Measurements from ENCODE around the gene CCDC3.
"Not testable (repeated sequence)": the region's sequence is repeated elsewhere in the genome, so short reads cannot be mapped to it uniquely, and the experiment has no call there.

CCDC3 gene

DNA sequence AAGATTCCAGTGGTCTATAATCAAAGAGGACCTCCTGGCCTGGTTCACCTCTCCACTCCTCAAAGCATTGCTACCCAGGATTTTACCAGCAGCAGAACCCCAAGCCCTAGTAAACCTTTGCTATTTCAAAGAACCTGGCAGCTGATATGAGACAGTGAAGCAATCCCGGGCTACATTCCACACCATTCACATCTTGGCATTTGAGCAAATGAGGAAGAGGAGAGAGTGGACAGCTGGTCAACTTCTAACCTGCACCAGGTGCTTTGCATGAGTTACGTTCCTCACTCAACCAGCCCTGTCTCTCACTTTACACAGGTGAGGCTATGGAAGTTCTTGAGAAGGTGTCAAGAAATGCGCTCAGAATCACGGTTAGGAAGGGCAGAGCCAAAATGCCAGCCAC, 1.1 kb downstream of the CCDC3 start:
- no peak for DNase-seq (ENCODE audit: low read depth, low spot score)

DNA sequence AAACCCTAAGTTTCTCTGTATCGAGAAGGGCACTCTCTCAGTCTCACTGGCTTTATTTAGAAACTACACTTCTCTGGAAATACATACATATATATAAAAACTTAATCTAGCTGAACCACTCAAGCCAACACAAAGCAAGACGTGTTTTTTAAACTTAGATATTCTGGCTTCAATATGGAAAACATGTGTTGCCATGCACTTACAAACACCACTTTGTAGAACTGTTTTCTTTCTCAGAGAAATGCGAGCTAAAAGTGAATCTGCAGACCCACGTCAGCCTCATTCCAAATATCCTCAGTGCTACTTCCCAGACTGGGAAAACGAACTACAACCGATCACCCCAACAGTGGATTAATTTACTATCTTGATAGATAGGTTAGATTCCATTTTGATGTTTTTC, 1.7 kb downstream of the CCDC3 start:
- DNase-seq (ENCODE audit: low read depth, low spot score), result no peak

DNA sequence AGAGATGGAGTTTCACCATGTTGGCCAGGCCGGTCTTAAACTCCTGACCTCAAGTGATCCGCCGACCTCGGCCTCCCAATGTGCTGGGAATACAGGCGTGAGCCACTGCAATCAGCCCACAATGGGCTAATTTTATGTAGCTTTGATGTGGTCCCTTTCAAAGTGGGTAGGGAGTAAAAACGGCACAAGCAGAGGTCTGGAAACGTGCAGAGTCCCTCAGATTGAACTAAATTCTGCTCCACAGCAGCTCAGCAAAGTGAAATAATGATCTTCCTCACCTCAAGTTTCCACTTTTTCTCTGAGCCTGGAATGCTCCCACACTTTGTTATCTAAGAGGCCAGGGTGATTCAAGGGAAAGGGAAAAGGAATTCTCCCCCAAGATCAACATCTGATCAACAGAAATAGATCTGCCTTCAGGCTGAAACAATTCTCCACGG, 6.1 kb downstream of the CCDC3 start:
- DNase-seq (ENCODE audit: low read depth, low spot score), result no peak

DNA sequence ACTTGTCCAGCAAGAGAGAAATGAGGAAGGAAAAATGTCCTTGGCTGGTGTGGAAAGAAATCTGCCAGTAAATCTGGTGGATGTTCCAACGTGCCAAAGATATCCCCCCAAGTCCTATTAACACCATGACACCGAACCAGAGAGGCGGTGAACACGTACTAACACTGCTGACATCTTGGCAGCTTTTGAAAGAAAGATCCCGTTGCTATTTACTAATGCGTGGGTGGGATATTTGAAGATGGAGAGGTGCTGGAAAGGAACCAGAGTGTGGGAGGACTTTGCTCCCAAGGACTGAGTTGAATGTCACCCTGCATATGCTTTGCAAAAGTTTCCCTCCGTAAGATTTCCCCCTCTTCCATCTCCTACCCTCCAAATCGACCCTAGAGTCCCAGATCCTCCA, 7.9 kb downstream of the CCDC3 start:
- DNase-seq (ENCODE audit: low read depth, low spot score), result no peak

DNA sequence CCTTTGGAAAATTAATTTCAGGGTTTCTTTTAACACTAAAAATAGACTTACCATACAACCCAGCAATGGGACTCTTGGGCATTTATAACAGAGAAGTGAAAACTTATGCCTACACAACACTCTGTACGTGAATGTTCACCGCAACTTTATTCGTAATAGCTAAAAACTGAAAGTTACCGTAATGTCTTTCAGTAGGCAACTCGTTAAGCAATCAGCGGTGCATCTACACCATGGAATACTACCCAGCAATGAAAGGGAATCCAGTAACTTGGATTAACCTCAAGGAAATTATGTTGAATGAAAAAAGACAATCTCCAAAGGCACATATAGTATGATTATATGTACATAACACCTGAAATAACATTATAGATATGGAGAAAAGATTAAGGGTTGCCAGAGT, 16.2 kb downstream of the CCDC3 start:
- DNase-seq (ENCODE audit: low read depth, low spot score), result no peak

DNA sequence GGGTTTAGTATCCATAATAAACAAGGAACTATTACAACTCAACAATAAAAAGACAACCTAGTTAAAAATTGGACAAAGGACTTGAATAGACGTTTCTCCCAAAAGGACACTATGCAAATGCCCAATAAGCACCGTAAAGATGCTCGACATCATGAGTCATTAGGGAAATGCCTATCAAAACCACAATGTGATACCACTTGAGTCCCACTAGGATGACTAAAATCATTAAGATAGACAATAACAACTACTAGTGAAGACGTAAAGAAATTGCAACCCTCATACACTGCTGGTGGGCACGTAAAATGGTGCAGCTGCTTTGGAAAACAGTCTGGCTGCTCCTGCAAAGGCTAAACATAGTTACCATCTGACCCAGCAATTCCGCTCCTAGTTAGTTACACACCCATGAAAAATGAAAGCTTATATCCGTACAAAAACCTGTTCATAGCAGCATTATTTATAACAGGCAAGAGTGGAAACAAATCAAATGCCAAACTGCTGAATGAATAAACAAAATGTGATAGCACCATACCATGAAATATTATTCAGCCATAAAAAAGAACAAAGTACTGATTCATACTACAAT, 17.3 kb downstream of the CCDC3 start:
- no peak for DNase-seq (ENCODE audit: low read depth, low spot score)

DNA sequence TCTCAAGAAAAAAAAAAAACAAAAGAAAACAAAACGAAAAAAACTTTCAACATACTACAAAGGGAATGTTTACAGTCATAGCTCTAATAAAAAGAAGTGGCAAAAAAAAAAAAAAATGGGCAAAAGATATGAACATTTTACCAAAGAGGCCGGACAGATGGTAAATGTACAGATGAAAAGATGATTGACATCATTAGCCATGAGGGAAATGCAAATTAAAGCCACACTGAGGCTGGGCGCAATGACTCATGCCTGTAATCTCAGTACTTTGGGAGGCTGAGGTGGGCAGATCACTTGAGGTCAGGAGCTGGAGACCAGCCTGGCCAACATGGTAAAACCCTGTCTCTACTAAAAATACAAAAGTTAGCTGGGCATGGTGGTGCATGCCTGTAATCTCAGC, 17.9 kb downstream of the CCDC3 start:
- DNase-seq (ENCODE audit: low read depth, low spot score), result not testable (repeated sequence)

DNA sequence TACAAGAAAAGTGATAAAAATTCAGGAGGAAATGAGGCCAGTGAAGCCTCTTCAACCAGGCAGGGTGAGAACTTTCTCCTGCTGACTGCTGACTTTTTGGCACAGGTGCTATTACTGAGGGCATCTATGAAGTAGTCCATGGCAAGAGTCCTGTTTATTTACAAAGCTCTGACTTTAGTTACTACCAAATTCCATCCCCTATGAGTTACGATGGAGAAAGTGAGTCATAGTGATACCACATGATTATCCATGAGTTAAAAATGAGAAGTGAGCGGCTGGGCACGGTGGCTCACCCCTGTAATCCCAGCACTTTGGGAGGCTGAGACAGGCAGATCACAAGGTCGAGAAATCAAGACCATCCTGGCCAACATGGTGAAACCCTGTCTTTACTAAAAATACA, 19.9 kb downstream of the CCDC3 start:
- DNase-seq (ENCODE audit: low read depth, low spot score), result no peak

DNA sequence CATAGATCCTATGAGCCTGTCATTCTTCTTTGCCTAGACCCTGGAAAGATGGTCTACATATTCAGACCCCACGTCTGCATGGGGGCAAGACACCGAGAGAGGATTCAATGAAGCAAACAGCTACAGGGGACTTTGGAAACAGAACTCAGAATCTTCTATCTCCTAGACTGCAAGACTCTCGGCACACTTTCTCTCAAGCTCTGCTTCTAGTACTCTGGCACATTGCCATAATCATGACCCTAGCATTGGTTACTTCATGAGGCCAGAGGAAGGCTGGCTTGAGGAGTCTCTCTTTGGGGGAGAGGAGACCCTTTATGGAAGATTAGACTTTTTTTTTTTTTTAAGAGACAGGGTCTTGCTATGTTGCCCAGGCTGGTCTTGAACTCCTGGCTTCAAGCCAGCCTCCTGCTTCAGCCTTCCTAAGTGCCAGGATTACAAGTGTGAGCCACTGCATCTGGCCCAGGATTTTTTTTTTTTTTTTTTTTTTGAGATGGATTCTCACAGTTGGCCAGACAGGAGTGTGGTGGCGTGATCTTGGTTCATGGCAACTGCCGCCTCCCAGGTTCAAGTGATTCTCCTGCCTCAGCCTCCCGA, 20.7 kb downstream of the CCDC3 start:
- DNase-seq (ENCODE audit: low read depth, low spot score), result no peak

DNA sequence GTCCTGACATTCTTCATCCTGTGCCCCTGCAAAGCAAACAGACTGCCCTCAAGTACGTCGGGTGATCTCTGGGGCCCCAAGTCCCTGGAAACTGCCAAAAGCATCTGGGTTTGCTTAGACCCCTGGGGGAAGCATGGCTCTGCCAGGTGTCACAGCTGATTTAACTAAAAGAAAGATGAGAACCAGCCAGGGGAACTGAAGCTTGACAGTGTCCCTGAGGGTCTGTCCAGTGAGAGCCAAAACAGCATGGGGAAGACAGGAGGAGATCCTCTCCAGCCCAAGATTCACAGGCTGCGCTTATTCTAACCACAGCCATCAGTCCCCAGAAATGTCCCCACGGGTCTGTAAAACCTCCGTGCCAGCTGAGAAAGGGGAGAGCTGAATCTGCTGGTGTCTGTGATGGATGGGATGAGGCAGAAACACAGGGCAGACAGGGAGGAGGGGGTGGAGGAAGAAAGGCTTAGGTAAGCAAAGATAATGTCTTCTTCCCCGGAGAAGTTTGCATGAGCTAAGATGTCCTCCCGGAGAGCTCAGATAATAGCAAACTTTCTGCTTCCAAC, 21.3 kb downstream of the CCDC3 start:
- DNase-seq (ENCODE audit: low read depth, low spot score), result no peak

DNA sequence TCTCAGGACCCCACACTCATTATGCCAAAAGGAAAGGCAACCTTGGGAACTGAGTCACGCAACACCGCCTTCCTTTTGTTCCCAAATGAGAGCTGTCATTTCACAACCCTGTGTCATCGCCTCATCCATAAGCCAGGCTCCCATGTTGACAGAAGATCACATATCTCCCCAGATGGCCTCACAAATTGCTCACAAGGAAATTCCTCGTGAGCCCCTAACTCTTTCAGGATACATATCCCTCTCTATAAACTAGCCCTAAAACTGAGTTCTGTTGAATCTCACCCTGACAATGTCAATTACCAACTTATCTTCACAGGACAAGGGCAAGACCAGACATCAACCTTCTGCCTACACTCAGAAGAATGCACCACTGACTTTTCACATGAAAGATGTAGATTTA, 22.6 kb downstream of the CCDC3 start:
- DNase-seq (ENCODE audit: low read depth, low spot score), result no peak

DNA sequence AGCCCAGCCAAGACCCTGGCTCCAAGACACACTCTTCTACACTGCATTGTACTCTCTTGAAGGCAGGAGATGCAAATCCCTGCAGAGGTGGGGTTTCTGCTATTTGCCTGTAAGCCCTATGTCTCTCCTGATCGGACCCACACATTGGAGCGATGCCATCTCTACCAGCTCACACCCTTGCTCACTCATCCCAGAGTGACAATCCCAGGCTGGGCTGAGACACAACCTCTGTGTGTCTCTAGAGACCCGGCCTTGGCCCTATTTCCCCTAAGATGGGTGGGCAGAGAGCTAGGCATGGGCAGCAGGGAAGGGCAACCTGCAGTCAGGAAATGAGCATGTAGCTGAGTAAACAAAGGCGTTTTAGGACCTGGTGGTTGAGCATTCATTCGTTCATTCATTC, 25.6 kb downstream of the CCDC3 start:
- DNase-seq (ENCODE audit: low read depth, low spot score), result no peak

DNA sequence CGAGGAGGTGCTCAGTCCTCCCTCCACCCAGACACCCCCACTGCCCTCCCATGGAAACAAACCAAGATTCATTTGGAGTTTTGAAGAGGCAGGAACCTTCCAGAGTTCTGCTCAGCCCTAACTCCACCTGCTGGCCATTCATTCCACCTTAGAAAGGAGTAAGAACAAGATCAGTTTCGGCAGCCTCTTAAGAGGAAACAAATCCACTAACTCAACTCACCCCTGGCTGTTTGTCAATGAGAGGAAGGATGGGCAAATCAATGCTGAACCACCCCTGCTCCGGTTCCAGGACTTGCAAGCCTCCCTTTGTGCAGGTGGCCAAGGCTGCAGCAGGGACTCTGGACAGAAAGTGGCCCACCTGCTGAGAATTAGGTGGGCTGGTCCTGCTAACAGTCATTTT, 26.2 kb downstream of the CCDC3 start:
- no peak for DNase-seq (ENCODE audit: low read depth, low spot score)

DNA sequence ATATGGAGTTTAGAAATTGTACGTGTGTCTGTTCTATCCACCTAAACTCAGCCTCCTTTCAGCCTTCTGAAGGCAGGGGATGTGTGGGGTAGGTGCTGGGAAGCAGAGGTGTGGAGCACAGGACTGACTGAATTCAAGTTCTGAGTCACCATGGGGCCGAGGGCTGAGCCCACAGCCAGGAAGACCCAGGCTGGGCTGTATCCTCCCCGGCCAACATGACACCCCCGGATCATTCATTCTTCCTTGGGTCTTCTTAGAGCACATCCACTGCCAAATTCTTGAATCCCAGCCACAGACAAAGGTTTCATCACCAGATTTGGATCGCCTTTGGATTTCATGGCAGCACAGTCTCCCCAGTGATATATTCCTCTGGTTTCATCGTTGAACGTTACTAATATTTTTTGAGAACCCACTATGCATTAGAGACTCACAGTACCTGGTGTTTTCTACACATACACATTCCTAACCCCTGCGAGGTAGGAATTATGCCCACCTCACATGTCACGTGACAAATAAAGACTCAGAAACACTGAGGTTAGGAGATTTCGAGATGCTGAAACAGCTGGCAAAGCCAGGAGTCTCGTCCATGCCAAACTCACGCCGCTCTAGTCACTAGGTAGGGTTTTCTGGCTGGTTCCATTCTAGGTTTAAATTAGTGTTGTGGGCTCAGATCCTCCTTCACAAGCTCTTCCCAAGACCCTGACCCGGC, 26.9 kb downstream of the CCDC3 start:
- DNase-seq (ENCODE audit: low read depth, low spot score), result no peak

DNA sequence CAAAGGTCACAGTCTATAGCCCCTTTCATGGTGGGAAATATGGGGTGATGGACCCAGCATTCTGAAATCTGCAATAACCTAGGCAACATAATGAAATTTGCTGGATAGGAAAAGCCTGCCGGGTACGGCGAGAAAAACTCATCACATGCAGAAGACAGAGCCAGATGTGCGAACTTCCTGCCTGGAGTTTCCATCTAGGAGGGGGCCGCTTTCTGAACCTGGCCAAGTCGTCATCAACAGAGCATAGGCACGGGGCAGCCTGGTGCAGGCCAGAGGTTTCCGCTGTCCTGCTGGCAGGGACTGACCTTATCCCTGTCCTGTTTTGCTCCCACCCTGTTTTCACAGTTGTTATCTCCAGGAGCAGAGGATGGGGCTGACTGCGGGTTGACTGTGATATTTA, 27.4 kb downstream of the CCDC3 start:
- no peak for DNase-seq (ENCODE audit: low read depth, low spot score)

DNA sequence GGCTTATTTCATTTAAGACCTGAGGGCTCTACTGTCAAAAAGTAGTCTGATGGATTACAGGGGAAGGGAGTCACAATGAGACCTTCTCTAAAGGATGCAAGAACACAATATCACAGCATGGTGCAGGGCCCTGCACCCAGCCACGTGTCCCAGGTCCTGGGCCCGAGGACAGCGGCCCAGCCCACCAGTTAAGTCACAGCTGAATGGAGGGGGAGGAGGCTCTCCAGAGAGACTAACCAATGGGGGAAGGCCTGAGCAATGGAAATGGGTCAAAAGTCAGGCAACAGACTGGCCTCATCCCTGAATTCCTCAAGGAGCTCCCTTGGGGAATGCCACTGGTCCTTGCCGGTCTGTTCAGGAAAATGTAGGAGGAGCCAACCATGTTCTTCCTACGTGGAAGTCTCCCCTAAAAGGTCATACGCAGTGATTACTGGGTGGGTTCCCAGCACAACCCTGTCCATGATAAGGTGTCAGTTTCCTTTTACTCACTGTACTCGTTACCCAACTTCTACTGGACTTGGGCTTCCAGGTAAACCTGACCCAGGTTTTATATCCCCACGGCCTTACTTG, 28.3 kb downstream of the CCDC3 start:
- no peak for DNase-seq (ENCODE audit: low read depth, low spot score)

DNA sequence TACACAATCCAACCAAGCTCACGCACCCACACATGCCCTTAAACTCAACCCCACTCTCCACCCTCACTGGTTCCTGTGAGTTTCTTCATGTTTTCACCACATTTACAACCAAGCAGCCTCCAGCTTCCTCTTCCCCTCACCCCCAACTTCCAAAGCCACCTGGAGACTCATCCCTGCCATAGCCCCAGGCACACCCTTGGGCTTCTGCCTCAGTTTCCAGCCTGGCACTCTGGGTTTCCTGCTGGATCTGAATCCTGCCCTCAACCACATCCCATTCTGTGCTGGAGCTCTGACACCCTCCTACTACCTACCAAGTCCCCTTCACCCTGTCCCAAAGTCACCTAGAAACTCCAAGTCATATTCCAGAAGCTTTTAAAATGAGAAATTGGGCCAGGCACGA, 29.4 kb downstream of the CCDC3 start:
- DNase-seq (ENCODE audit: low read depth, low spot score), result no peak

DNA sequence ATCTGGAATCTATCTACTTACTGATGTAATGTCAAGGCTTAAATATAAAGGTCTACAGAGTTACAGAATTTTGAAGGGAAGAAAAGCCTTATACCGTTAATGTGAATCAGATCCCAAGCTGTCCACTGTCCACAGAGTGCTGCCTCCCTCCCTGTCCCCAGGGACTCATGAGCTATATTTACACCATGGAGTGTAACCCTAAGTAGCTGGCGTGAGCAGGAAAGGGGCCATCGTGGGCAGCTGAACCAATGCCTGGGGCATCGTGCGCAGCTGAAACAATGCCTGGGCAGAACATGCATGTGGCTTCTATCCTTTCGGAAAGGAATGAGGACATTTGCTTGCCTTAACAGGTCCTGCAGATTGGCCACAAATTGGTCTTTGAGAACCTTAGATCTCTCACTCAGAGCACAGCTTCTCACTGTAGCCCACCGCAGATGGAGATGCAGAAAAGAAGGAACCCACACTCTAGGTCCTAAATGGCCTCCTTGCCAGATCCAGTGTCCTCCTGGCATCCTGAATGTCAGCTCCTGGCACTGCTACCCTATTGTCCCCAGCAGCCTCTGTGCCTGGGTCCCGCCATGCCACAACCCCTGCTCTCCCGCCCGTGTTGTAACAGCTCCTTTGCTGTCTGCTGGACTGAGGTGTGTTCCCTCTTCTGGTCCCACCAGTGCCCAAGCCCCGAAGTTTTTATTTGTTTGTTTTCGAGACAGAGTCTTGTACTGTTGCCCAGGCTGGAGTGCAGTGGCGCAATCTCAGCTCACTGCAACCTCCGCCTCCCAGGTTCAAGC, 30.3 kb downstream of the CCDC3 start:
- no peak for DNase-seq (ENCODE audit: low read depth, low spot score)

DNA sequence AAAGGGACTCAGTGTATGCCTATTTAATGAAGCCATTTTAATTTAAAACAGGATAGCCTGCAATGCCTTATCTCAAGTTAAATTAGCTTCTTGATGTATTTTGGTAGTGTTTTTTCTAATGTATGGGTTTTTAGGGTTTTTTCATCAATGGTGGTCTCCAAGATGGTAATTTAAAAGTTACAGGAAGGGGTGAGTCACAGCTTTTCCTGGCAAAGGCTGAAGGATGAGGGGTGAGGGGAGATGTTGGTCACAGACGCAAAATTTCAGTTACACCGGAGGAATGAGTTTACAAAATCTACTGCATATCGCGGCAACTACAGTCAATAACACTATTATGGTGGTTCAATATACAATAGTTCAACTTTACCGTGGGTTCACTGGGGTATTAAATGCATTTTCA, 31.6 kb downstream of the CCDC3 start:
- no peak for DNase-seq (ENCODE audit: low read depth, low spot score)

DNA sequence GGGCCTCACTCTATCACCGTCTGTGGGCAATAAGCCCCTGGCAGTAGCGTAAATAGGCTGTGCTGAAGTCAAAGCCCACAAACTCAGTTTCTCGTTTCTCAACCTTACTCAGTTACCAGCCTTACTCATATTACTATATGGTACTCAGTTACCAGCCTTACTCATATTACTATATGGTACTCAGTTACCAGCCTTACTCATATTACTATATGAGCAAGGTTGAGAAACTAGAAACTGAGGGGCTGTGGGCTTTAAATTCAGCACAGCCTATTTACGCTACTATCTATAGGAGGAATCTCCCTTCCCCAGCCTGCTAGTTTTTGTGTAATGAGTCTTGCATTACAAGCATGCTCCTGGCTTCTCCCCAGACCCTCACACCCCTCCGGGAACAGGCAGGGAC, 35.4 kb downstream of the CCDC3 start:
- DNase-seq (ENCODE audit: low read depth, low spot score), result no peak

DNA sequence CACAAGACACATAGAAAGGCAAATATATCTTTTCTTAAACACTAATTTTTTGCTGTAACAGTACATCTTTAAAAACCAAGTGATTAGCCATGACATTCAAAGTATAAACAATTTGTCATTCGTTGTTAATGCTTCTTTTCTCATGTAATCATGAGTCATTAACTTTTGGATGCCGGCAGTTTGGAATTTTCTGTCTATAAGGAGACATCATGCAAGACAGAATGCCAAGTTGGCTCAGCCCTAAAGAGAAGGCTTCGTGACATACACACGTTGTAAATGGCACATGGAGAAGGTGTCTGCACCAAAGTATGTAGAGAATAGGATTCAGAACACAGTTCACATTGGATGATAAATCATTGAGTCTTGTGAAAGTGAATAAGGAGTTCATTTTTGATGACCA, 35.9 kb downstream of the CCDC3 start:
- no peak for DNase-seq (ENCODE audit: low read depth, low spot score)

DNA sequence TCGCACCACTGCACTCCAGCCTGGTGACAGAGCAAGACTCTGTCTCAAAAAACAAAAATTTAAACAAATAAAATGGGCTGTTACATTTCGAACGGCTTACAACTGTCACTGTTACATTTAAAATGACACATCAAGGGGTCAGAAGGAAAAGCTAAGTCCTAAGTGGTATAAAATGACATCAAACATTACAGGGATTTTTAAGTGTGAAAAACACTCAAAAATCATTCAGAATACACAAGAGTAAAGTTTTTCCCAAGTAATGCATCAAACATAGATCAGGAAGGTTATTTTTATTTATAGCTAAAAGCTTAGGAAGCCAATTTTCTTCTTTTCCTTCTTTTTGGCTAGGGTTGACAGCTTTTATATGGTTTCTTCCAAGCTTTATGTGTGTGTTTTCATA, 39.0 kb downstream of the CCDC3 start:
- DNase-seq (ENCODE audit: low read depth, low spot score), result no peak

Measured in activated CD4-positive, CD25-positive, alpha-beta regulatory T cell treated with anti-CD3 and anti-CD28 coated beads, Interleukin-2, amount 50 U/mL, for 16 hours (primary cell).